ENCODE measurements around the gene PRELP.
"Not testable (repeated sequence)": the region's sequence is repeated elsewhere in the genome, so short reads cannot be mapped to it uniquely, and the experiment has no call there.

Gene PRELP

DNA sequence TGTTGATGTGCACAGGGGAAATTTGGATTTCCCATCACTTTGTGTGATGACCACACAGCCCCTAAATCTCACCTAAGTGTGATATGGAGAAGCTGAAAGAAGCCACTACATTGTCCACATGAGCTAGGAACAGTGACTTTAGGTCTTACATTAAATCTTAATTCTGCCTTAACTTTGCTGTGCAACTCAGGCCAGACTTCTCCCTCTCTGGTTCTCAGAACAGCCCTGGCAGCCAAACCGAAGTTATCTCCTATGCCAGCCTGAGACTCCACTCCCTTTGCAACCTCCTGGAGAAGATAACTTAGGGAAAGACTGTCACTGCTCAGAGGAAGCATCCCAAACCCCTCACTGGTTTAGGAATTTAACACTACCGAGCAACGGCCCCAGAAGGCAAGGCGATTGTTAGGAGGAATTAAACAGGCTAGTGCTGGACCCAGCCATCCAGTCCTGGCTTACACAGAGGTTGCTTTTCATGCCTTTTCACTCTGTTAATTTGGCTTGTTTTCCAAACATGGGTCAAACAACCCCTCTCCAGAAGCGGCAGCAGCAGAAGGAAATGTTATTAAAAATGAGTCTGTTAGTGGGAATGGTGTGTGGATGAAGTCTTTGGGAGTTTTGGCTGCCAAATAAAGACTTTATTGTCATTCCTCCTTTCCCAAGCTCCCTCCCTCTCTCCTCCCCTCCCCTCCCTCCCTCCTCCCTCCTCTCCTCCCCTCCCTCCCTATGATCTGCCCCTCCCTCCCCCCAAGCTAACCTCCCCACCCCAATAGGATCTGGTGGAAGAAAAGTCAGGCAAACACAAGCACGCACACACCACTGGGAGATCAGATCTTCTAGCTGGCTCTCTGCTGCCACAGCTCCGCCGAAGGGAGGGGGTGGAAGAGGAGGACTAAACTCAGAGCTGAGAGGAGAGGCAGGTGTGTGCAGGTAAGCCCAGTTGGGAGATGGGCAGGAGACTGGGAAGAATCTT lies at the start of gene PRELP:
PRELP (plus strand) TSS at position 795 of the 970 bp plus-strand sequence. CDS start 7,379 bp downstream, outside the sequence.
- DNase-seq, result peak; percentile 36

GRCh38 chr1:203426366-203426765 lies 49.2 kb upstream of the PRELP start:
- DNase-seq, result no peak

GRCh38 chr1:203426870-203427269 lies 48.7 kb upstream of the PRELP start:
- no peak for DNase-seq

GRCh38 chr1:203427451-203427850 lies 48.2 kb upstream of the PRELP start:
- no peak for DNase-seq

DNA sequence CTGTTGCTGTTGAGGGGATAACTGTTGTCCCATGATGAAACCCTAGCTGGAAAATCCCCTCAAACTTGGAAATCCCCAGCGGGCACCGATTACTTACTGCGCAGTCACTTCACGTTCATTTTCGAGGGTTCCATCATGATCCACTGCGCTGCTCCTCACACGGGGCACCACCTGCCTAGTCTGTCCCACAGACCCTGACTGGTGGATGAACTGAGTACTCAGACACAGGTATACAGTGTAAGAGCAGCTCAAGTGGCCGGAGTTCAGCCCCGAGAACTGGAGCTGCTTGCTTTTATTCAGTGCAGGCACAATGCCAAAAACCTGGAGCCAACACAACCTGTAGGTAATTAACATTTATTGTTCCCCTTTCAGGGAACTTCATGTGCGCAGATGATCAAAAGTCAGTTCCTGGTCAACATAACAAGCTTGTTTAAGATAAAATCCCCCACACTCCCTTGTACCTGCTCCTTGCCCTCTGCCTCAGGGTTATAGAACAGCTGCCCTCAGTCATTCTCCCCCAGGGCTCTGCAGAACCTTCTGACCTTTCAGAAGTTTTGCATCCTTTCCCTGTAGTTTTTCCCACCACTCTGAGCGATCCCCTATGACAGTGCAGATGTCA lies 46.5 kb upstream of the PRELP start:
- peak; percentile 67 for DNase-seq

DNA sequence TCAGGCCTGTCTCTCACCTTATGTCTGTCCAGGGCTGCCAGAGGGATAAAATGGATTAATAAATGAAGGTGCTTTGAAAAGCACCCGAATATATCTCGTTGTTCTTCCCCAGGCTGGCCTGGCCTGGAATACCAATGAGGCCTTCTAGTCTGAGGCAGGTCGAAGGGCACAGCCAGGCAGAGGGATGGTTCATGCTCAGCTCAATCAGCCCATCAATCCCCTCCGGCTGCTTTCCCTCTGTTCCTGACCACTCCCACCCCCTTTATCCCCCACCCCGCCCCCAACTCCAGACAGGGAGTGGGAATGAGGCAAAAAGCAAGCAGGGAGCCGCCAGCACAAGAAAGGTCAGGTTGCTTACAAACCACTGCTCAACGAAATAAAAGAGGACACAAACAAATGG lies 40.0 kb upstream of the PRELP start:
- no peak for DNase-seq

DNA sequence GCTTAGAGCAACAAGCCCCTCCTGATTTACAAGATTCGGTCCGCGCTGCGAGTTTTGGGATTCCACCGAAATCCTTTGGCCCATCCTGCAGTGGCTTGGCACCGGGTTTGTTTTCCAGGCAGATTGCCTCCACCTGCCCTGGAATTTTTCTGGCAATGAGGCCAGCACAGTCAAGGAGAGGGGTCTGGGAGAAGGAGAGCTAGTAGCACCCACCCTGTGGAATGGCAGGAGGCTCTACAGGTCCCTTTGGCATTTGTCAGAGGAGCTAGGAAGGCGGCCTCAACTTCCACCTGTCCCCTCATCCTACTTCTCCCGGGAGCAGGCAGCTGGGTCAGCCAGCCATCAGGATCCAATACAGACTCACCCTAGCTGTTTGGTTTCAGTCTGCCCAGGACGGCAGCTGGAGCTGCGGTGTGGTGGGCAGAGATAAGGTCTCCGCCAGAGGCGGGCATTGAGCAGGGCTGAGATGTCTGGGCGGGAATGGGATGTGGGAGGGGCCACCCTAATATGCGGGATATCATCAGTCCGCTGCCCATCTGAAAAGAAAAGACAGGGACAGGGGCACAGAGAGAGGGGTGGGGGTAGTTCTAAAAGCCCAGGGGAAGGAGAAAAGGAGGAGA lies 37.8 kb upstream of the PRELP start:
- no peak for DNase-seq

GRCh38 chr1:203439131-203439730 lies 36.4 kb upstream of the PRELP start:
- DNase-seq, result no peak

- DNase-seq, result no peak
Observed at GRCh38 chr1:203440771-203441170, 34.8 kb upstream of the PRELP start.

DNA sequence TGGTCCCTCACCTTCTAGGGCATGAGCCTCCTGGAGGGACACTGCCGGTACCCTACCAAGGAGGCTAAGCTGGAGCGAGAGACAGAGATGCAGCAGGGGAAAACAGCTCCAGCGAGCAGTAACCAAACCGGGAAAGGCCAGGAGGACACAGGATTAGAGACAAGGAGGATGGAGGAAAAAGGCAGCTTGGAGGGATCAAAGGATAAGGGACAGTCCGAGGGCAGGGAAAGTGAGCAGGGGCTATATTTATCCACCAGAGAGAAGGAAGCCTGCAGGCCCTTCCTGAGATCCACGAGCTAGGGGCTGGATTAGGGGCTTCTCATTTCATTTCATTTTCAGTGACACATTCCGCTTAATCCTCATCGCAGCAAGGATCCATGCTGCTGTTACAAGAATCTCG lies 33.8 kb upstream of the PRELP start:
- DNase-seq, result no peak

DNA sequence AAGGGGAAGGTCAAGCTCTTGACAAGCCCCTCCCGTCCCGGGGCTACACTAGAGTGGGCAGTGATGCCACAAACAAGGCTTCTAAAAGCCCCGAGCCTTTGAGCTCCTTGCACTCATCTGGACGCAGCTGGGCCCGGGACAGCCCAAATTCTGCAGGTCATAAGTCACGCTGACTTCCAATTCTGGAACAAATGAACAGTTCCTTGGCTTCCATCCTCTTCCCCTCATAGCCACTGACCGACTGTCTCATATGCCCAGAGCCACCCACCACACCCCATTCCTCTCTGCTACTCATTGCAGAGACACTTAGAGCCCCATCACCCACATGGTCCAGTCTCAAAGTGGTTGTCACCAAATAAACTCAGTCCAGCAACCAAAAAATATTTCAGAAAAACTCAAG lies 32.8 kb upstream of the PRELP start:
- no peak for DNase-seq

- no peak for DNase-seq
Observed at GRCh38 chr1:203443296-203443695, 32.3 kb upstream of the PRELP start.

GRCh38 chr1:203444171-203444576 lies 31.4 kb upstream of the PRELP start:
- DNase-seq, result no peak

- no peak for DNase-seq
Observed at GRCh38 chr1:203447151-203447550, 28.5 kb upstream of the PRELP start.

DNA sequence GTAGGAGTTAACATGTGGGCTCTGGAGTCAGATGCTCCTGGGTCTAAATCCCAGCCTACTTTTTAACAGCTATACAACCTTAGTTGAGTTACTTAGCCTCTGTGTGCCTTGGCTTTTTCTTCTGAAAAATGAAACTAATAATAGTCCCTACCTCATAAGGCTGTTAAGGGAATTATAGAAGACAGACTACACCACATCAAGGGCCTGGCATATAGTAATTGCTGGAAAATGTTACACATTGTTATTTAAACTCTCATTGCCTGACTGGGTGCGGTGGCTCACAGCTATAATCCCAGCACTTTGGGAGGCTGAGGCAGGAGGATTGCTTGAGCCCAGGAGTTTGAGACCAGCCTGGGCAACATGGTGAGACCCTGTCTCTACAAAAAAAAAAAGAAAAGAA lies 28.0 kb upstream of the PRELP start:
- DNase-seq, result not testable (repeated sequence)

- DNase-seq, result no peak
Observed at GRCh38 chr1:203448521-203449061, 27.0 kb upstream of the PRELP start.

- no peak for DNase-seq
Observed at GRCh38 chr1:203450001-203450400, 25.6 kb upstream of the PRELP start.

DNA sequence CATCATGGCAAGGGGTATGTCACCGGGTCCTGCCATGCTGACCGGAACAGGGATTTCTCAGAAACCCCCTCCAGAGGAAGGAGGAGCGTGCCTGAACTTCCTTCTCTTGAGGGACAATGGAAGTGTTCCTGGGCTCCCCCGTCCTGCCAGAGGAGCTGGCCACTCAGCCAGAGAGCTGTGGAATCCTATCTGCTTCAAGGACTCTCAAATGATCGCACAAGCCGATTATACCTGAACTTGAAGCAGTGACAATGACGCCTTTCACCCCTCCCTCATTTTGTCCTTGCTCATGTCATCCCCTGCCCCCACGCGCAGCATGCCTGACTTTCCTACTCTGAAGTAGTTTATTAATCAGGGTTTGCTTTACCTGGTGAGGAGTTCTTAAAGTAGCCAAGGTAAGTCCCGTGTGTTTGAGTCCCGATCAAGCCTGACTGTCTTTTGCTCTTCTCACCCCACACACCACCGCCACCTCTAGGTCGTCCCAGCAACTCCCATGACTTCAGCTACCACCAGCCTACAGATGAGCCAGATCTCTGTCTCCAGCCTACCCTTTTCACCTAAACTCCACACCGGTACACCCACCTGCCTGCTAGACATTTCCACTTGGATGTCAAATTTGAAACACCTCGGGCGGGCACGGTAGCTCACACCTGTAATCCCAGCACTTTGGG lies 25.0 kb upstream of the PRELP start:
- DNase-seq, result no peak

DNA sequence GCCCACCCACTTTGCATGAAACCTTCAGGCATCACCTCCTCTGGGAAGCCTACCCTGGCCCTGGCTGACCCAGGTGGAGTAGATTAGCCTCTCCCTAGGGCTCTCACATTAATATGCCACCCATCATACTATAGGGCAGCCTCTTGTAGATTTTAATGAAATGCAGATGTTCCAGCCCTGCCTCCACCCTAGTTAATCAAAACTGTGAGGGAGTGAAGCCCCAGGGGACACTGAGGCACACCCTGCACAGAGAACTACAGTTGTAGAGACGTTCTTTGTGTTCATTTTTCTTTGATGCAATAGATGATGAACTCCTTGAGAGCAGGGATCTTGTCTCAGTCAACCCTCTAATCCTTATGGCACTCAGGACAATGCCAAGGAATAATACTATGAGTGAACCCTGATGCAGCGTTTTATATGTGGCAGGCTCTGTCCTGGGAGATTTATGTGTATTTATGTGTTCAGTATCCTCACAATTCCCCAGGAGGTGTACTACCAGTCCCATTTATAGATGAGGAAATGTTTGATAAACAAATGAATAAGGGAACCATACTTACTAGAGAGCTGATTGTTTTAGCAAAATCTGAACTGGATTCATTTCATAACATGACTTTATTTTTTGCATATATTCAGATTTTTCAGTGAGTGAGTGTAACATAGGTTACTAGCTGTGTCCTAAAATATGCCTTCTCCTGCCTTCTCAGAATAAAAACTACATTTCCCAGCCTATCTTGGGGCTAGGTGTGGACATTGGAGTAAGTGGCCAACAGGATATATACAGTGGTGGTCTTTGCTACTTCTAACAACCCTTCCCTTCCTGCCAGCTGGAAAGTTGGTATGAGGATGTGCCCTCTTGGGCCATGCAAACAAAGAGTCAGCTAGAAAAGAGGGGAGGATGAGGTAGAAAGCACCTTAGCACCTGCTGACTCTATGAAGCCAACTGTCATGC lies 23.5 kb upstream of the PRELP start:
- DNase-seq, result no peak

GRCh38 chr1:203453016-203453415 lies 22.6 kb upstream of the PRELP start:
- no peak for DNase-seq

GRCh38 chr1:203453616-203454015 lies 22.0 kb upstream of the PRELP start:
- DNase-seq, result no peak

Measured in NCI-H187 treated with DMSO at 0.1 percent for 48 hours (cell line).